ENCODE results near the gene FAM117B.

Gene FAM117B

DNA sequence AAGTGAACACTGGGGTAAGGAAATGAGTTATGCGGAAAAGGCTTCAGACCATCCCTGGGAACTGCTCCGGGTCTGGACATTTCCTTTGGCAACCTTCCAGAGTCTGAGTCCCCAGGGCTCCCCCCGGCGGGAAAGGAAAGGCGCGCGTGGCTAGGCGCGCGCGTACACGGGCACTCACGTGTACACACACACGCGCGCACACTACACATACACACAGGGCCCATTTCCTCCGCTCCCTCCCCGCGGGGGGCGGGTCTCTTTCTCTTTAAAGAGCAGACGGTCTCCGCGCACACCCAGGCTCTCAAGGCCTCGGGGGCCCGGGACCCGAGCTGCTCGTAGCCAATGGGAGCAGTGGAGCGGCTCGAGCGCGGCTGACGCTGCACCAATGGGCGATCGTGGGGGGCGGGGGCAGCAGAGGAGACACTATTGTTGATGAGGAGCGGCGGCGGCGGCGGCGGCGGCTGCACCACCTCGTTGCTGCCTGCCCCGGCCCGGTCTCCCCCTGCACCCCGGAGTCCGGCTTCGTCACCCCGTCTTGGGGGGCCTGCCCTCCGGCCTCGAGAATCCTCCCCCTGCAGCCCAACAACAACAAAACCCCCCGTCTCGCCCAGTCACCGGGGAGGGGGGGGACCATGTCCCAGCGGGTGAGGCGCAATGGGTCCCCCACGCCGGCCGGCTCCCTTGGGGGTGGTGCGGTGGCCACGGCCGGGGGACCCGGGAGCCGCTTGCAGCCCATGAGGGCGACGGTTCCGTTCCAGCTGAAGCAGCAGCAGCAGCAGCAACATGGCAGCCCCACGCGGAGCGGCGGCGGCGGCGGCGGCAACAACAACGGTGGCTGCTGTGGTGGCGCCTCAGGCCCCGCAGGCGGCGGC, at the start of gene FAM117B:
FAM117B (plus strand) TSS at position 414 of the 872 bp plus-strand sequence; CDS start at position 633, 219 bp downstream.
- peak; percentile 87 to 91 for DNase-seq (ENCODE audit: low read depth in 2 of 2)

DNA sequence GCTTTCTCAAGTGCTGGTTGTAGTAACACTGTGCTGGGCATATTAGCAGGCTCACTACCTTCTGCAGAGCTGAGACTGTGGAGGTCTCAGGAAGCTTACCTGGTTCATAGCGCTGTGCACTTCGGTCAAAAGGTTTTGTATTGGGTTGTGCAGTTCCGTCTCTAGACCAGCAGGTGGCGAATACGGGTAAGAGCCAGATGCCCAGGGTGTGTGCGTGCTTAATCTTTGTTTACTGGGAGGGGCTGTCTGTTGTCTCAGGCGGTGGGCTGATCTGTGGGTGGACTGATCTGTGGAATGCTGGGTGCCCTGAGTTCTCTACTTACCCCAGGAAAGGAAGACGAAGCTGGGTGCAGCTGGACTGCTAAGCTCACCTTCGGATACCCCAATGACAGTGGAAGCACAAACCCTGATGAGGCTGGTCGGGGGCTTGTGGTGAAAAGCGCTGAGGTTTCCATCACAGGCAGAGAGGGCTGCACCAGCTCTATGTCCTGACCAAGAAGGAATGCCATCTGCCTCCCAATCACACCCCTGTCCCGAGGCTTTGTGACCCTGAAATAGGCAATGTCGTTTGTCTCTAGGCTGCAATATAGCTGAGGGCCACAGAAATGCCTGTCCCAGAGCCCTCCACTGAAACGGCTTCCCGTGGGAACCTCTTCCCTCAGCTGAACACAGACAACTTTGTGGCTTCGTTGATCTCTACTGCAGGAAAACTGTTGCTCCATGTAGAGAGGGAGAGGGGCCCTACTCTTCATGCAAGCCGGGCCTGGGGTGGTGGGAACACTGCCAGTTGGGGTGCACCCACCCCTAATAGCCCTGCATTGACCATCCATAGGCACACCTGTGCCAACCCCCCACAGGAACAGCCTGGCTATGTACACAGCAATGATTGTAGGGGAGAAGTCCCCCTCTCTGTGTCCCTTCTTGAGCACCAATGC, 45.9 kb upstream of the FAM117B start:
- DNase-seq (ENCODE audit: low read depth in 2 of 2), result peak; percentile 18 to 32

DNA sequence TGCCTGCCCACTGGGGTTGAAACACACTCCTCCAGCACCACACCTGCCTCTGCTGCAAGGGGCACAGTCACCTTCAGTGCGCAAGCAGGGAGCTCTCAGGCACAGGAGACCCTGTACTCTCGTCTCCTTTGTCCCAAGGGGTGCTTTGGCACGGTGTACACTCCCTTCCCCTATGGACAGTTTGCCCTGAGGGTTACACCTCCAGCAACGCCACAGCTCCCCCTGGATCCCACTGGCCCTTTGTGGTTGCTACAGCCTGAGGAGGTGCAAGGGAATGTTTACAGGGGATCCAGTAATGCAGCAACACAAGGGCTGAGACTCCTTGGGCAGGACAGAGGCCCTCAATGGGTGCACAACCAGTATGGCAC, 45.2 kb upstream of the FAM117B start:
- no peak for DNase-seq (ENCODE audit: low read depth in 2 of 2)

DNA sequence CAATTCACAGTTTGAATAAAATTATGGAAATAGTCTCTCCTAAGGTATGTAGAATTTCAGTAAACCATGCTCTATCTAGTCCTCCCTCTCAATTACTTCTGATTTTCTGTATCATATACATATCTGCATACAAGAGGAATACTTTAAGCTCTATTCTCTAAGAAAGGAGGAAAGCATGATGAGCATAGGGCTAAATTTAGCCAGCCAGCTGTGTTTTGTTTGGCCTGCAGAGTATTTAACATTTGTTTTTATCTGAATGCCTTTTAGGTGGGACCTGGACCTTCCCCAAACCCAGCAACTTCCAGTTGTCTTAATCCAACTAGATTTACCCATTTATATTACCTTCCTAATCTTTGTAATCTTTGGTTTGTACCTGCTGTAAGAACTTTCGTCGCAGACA, 42.2 kb upstream of the FAM117B start:
- DNase-seq (ENCODE audit: low read depth in 2 of 2), result no peak

DNA sequence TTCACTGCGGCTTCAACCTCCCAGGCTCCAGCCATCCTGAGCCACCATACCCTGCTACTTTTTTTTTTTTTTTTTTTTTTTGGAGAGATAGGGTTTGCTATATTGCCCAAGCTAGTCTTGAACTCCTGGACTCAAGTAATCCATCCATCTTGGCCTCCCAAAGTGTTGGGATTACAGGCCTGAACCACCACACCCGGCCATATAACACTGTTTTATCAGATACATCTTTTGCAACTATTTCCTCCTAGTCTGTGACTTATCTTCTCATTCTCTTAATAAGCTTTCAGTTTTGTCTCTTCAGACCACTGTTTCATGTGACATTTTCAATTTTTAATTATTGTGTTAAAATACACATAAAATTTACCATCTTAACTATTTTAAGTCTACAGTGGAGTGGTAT, 35.7 kb upstream of the FAM117B start:
- DNase-seq (ENCODE audit: low read depth in 2 of 2), result no peak

DNA sequence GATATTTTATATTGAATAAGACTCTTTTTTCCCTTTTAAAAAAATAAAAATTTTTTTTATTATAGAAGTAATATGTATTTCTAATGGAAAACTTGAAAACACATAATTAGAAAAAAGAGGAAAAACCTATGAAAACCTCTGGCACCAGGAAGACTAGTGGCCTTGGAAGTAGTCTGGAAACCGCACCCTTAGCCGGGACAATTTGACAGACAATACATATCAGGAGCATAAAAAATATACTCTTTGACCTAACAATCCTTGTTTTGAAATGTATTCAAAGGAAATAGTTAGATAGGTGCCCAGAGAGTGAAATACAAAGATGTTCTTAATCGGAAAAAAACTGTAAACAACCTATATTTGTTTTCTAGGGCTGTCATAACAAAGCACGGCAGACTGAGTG, 34.9 kb upstream of the FAM117B start:
- no peak for DNase-seq (ENCODE audit: low read depth in 2 of 2)

DNA sequence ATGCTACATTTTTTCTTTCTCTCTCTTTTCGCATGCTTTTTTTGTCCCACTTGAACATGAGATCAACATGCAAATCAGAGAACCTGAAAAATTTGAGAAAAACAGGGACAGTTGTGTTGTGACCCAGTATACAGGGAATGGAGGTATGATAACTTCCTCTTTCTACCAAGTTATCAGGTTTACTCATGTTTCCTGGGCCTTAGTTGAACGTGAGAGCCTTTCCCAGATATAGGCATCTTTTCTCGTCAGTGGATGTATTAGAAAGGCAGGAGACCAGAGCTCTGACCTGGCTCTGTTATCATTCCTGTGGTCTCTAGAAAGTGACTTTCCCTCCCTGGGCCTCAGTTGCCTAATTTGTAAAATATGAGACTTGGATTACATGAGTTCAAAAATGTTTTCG, 30.1 kb upstream of the FAM117B start:
- no peak for DNase-seq (ENCODE audit: low read depth in 2 of 2)

DNA sequence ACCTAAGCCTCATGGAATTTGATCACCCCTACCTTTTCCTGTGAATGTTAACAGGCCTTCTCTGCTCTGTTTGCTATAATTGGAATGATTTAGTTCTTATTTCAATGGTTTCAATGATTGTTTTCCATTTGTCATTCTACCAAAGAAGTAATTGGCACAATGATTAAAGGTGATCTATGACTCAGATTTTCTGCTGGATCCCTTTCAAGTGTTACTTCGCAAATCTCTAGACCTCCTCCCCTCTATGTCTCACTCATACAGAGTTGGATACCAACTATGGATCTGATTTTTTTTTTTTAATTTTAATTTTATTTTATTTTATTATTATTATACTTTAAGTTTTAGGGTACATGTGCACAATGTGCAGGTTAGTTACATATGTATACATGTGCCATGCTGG, 29.6 kb upstream of the FAM117B start:
- DNase-seq (ENCODE audit: low read depth in 2 of 2), result no peak

DNA sequence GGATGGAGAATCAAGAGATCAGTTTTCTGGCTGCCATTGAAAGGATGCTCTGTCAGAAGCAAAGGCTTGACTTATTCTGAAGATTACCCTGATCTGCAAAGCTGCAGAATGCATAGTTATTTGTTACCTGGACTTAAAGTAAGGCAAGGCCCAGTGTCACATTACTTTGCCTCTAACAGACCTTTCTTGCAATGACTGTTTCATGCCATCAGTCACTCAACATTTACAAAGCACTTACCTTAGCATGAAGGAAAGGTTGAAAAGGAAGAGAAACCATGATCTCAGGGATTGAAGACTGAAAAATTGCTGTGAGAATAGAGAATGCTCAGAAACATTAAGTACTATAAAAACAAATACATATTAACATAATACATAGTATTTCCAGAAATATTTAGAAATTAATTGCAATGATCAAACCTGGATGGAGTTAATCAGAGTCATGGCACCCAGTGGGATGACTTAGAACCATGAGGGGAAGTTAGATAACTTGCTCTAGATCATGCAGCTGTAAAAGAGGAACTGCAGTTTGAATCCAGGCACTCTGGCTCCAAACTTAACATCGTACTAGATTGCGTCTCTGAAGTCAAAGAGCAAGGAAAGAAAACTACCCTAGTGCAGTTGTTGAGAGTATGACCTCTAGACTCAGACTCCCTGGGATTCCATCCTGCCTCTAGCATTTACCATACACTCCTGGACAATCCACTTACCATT, 26.5 kb upstream of the FAM117B start:
- DNase-seq (ENCODE audit: low read depth in 2 of 2), result no peak

DNA sequence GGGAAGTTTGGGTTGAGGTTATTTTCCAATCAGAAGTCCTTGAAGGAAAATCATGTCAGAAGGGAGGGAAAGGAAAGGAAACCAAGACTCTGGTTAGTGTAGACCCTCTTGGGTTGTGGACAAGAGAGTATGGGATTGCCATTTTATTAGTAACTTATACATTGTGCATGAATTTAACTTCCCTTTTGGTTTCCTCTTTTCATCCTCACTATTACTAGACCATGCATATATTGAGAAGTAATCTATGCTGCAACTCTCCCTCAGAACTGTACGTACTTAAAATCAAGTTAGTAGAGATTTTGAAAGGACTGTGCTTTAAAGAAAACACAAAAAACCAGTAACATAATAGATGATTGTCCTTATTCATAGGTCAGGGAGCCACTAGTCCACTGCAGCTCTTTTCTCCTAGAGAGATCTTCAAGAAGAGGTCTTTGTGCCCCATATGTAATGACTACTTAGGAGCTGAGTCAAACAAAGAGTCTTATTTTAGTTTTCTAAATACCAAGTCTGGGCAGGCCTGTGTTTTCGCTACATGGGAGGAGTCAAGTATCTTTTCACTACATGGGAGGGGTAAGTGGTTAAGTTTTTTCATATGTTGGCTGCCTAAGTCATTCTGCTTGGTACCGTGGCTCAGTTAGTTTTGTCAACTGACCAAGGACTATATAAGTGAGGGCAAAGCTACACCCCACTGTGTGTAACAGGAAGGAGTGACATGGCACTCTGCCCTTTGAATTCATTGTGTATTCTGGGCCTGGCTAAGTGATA, 25.2 kb upstream of the FAM117B start:
- DNase-seq (ENCODE audit: low read depth in 2 of 2), result no peak

DNA sequence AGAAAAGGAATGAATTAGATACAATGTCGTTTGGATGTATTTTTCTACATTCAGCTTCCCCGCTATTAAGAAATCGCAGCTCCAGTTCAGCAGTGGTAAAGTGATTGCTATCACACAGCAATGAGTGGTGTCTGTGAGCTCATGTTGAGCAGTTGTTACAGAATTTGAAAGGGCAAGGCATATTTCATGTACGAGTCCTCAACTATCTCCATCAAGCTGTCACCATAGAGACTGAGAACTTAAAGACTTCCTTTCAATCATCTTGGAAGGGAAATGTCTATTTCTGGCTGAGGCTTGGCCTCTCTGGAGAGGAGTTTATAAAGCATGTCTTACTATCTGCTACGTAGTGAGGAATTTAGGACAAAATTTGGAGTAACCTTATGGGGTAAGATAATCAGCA, 24.4 kb upstream of the FAM117B start:
- DNase-seq (ENCODE audit: low read depth in 2 of 2), result no peak

DNA sequence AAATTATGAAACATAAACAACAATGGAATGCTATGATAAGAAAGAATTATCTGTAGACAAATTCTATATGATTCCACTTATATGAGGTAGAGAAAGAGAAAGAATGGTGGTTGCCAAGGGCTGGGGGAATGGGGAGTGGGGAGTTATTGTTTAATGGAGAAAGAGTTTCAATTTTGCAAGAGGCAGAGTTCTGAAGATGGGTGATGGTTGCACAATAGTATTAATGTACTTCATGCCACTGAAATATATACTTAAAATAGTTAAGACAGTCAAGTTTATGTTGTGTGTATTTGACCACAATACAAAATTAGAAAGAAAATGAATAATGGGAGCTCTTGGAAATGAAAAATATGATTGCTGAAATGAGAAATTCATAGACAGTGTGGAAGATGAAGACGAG, 22.6 kb upstream of the FAM117B start:
- no peak for DNase-seq (ENCODE audit: low read depth in 2 of 2)

DNA sequence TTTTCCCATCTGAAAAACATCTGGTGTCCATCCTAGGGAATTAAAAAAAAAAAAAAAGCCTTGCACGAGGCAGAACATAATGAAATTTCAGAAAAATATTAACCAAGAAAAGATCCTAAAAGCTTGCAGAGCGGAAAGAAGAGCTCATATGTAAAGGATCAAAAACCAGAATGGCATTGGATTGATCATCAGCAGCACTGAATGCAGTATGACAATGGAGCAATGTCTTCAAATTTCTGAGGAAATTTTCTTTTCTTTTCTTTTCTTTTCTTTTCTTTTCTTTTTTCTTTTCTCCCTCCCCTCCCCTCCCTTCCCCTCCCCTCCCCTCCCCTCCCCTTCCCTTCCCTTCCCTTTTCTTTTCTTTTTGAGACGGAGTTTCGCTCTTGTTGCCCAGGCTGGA, 21.3 kb upstream of the FAM117B start:
- no peak for DNase-seq (ENCODE audit: low read depth in 2 of 2)

DNA sequence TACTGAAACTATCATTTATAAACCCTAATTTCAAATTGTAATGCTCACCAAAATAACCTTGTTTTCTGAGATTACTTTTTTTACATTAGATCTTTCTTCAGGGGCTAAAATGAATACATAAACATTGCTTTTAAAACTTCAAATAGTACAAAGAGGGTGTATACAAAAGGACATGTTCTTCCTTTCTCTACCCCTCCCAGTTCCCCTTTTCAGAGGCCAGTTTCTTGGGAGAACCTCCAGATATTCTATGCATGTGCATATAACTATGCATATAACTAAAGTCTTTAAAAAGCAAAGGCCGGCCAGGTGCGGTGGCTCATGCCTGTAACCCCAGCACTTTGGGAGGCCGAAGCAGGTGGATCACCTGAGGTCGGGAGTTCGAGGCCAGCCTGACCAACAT, 10.6 kb upstream of the FAM117B start:
- DNase-seq (ENCODE audit: low read depth in 2 of 2), result no peak

DNA sequence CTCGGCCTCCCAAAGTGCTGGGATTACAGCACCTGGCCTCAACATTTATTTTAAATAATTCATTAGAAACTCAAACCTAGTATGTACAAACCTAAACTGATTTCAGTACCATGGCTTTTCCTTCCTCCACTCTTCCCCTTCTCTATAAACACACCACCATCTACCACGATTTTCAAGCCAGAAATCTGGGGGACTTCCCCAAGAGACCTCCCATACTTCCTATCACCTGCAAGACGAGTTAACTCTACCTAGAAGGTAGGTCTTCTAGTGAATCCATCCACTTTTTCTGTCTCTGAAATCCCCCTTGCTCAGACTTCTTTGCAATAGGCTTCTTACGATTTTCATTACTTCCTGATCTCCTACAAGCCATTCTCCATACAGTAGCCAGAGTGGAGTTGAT, 7.7 kb upstream of the FAM117B start:
- DNase-seq (ENCODE audit: low read depth in 2 of 2), result no peak

DNA sequence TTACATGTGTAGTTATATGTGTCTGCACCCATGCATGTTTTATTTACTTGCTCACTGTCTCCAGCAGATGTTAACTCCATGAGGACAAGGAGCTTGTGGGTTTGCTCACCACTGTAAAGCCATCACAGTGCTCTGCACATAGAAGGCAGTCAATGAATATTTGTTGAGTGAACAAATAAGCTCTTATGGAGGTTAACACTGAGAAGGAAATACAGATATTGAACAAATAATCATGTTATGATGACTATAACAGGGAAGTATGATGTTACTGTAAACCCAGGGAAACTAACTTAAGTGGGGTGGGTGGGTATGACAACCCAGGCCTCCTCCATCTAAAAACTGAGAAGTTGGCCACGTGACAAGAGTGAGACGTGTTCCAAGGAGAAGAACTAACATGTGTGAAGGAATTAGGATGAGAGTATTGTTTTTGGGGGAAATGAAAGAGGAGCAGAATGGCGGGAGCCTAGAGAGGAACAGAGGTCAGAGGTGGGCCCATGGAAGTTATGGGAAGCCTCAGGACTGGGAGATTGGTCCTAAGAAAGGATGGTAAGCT, 6.0 kb upstream of the FAM117B start:
- no peak for DNase-seq (ENCODE audit: low read depth in 2 of 2)

DNA sequence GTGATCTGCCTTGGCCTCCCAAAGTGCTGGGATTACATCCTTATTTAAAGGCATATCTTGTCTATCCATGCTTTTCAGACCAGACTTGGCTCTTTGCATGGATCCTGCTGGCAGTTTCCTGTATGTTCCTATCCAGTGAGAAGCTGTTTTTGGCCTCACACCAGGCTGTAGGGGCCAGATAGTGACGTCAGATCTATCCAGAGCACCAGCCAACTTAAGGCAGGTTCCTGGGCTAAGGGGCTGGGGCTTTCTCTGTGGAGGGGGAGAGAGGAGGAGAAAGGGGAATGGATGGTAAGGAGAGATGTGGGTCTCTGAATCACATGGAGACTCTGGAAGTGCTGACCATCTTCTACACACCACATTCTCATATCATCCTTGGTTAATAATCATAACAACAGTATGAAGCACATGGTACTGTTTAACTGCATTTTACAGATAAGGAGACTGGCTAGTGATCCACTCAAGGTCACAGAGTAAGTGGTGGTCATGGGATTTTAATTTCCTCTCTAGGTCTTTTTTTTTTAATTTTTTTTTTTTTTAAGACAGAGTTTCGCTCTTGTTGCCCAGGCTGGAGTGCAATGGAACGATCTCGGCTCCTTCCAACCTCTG, 2.0 kb upstream of the FAM117B start:
- DNase-seq (ENCODE audit: low read depth in 2 of 2), result no peak

DNA sequence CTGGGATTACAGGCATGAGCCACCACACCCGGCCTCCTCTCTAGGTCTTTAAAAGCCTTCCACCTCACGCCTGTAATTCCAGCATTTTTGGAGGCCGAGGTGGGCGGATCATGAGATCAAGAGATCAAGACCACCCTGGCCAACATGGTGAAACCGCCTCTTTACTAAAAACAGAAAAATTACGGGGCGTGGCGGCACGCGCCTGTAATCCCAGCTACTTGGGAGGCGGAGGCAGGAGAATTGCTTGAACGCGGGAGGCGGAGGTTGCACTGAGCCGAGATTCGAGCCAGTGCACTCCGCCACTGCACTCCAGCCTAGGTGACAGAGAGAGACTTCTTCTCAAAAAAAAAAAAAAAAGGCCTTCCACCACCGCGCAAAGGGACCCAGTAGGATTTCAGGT, 1.3 kb upstream of the FAM117B start:
- DNase-seq (ENCODE audit: low read depth in 2 of 2), result no peak

DNA sequence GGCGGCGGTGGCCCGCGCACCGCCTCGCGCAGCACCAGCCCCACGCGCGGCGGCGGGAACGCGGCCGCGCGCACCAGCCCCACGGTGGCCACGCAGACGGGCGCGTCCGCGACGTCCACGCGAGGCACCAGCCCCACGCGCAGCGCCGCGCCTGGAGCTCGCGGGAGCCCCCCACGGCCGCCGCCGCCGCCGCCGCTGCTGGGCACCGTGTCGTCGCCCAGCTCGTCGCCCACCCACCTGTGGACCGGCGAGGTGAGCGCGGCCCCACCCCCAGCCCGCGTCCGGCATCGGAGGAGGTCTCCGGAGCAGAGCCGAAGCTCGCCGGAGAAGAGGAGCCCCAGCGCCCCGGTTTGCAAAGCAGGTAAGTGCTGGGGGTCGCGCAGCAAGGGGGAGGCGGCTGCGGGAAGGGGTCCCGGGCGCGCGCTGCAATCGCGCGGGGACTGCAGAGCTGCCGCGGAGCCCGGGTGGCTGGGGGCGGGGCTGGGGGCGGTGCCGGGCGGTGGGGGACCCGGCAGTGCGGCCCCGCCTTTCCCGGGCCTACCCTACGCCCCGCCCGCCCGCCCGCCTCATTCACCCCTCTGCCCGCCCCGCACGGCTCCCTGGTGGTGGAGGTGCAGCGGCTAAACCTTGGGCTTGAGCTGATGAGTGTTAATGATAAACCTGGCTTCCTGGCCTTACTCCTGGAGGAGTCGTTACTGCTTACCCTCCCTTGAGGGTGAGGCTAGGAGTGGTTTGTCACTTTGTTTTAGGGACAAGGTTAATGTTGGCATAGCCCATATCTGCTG, 851 bp downstream of the FAM117B start:
- peak in 1 of 2 experiments; percentile 12 for DNase-seq (ENCODE audit: low read depth in 2 of 2)

DNA sequence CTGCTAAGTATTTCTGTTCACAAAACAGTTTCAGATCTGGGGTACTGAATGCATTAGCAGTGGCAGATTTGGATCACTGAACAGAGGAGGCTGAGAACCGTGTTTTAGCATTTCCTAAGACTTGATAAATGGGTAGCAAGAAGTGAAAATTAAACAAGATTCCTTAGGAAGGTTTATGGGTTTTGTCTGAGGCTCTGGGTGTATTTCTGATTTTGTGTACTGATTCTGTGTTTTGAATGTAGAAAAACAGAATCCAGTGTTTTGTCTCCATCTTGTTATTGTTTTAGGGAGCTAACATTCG, 1.4 kb downstream of the FAM117B start:
- DNase-seq (ENCODE audit: low read depth in 2 of 2), result no peak
